ENCODE results near the gene GEMIN8. TPM values are rescaled to one million over a fixed set of nuclear protein-coding genes. Genes with fewer than 3 reads are reported as not detected.

GEMIN8 gene
- total RNA-seq, 6 experiments from 2014 or later, result 8.0 to 14.8 (median 10.1) TPM

DNA sequence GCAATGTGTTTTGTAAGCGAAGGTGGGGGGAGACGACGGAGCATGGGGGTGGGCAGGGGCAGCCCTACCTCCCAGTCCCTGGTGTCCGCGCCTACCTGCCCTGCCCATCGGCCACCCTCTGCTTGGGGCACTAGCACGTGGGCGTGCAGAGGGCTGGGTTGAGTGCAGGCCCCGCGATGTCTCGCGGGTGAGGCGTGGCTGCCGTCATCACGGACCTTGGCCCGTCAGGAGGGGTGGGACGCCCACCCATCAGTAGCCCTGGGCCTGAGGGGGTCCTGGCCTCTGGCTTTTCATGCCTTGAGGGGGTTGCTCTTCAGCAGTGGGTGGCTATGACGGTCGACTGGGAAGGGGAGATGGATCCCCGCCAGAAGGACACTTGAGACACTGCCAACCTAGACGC, 36.1 kb upstream of the GEMIN8 start:
- no peaks in the 10 kb centered on the region for H3K36me3 ChIP-seq
- H3K9me3 ChIP-seq, result no peaks in the 10 kb centered on the region
- ATAC-seq (peak in 1 of 4 donors; percentile 46), DNase-seq (no peak)
- intact Hi-C loops (cut with DNase I), result no loop called here
- TF ChIP-seq POLR2A (IDR thresholded peaks at IDR 0.05), result no peak
- TF ChIP-seq, protein P1, sequence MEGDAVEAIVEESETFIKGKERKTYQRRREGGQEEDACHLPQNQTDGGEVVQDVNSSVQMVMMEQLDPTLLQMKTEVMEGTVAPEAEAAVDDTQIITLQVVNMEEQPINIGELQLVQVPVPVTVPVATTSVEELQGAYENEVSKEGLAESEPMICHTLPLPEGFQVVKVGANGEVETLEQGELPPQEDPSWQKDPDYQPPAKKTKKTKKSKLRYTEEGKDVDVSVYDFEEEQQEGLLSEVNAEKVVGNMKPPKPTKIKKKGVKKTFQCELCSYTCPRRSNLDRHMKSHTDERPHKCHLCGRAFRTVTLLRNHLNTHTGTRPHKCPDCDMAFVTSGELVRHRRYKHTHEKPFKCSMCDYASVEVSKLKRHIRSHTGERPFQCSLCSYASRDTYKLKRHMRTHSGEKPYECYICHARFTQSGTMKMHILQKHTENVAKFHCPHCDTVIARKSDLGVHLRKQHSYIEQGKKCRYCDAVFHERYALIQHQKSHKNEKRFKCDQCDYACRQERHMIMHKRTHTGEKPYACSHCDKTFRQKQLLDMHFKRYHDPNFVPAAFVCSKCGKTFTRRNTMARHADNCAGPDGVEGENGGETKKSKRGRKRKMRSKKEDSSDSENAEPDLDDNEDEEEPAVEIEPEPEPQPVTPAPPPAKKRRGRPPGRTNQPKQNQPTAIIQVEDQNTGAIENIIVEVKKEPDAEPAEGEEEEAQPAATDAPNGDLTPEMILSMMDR (IDR thresholded peaks at IDR 0.05), result no peak
- no peak overlapping the region for H3K27ac ChIP-seq
- no peak overlapping the region for H3K4me3 ChIP-seq
- H3K4me1 ChIP-seq, result no peaks in the 10 kb centered on the region
- 29% methylated on average over 1 of the region's 21 CpGs for WGBS (ENCODE audit: insufficient coverage, low coverage, low lambda C conversion rate, missing lambda C conversion rate)
- peaks cover 0 to 8% of the 10 kb centered on the region in 2 donors for H3K27me3 ChIP-seq

DNA sequence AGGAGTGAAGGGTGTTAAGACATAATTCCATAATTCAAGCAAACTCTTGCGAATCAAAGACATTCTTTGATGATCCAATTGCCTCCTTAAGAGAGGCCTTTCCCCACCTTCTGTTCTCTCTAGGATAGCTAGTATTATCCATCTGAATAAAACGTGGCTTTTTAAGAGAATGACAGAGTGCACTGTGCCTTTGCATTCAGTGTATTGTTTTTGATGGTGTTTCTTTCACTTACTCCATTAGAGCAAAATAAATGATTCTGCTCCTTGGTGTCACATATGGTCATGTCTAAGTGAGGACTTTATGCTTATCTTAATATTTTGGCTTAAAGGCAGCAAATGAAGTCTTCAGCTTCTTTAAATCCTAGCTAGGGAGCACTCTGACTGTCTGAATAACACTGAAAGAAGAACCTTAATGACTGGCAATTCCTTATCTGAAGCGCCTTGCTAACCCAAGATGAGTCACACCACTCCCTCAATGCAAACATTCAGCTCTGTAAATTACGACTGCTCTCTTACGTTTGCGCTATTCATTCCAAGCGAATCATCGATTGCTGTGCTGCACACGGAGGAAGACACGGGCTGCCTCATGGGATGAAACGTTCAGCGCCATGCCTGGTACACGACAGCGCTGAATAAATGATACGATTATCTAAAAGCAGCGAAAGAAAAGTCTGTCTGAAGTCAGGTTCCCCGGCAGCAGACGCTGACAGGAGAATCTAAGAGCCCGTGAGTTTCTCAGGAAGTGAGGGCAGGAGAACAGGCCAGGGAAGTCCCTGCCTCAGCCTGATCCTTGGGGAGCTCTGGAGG, 35.1 kb upstream of the GEMIN8 start:
- no peak for ATAC-seq
- 67% methylated on average over 19 of the region's 19 CpGs for WGBS (ENCODE audit: insufficient coverage, low coverage, low lambda C conversion rate, missing lambda C conversion rate)

DNA sequence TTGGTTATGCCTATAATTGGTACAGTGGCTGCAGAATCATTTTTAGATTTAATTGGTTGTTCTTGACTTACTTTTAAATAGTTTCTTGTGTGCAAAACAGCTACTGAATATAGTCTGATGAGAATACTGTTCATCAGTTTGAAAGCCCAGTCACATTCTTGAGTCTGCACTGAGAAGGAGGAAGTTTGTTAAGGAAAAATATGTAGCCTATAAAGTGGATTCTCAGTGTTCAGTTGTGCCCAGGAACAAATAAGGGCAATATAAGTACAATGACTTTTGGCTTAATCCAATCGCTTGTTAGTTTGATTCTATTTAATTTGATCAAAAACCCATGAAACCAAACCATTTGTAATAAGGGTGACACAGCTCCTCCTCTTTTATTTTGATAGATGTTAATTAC, 32.8 kb upstream of the GEMIN8 start:
- DNase-seq (no peak), ATAC-seq (no peak)
- intact Hi-C loops (cut with DNase I), result no loop called here

More for the DNA sequence above, 35.1 kb upstream of the GEMIN8 start:
- DNase-seq, result no peak
- H3K9me3 ChIP-seq, result no peaks in the 10 kb centered on the region
- TF ChIP-seq, protein P1 (IDR thresholded peaks at IDR 0.05), result no peak
- TF ChIP-seq POLR2A (IDR thresholded peaks at IDR 0.05), result no peak
- no peak overlapping the region for H3K27ac ChIP-seq
- no peak overlapping the region for H3K4me3 ChIP-seq
- intact Hi-C loops (cut with DNase I), result no loop called here
- H3K36me3 ChIP-seq, result no peaks in the 10 kb centered on the region
- H3K27me3 ChIP-seq, result peaks cover 0 to 8% of the 10 kb centered on the region in 2 donors
- H3K4me1 ChIP-seq, result no peaks in the 10 kb centered on the region

DNA sequence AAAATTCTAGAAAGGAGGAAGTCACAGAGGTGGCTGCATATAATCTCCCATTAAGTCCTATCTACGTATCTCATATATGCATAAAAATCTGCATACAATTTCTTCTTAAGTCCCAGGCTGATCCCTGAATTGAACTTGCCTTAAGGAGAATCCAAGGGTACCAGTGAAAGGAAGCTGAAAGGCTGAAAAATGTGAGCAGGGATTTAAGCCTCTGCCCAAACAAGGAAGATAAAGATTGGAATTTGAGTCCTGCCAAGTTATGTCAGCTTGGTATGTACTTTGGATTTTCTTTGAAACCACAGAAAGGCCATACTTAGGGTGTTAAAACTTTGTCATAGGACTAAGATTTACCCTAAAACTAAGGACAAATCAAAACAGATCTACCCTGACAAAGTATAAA, 26.5 kb upstream of the GEMIN8 start:
- TF ChIP-seq, protein P1 (IDR thresholded peaks at IDR 0.05), result no peak
- no peak for TF ChIP-seq POLR2A (IDR thresholded peaks at IDR 0.05)
- WGBS (ENCODE audit: insufficient coverage, low coverage, low lambda C conversion rate, missing lambda C conversion rate), result 75% methylated on average over 1 of the region's 1 CpG
- ATAC-seq (no peak), DNase-seq (no peak)
- no peaks in the 10 kb centered on the region for H3K27me3 ChIP-seq
- H3K27ac ChIP-seq, result no peak overlapping the region
- no peaks in the 10 kb centered on the region for H3K4me1 ChIP-seq
- no peaks in the 10 kb centered on the region for H3K9me3 ChIP-seq
- H3K4me3 ChIP-seq, result no peak overlapping the region
- intact Hi-C loops (cut with DNase I), result no loop called here
- no peaks in the 10 kb centered on the region for H3K36me3 ChIP-seq

More for the DNA sequence above, 32.8 kb upstream of the GEMIN8 start:
- Histone ChIP-seq H3K27me3 (no peaks in the 10 kb centered on the region), H3K4me3 (no peak overlapping the region), H3K4me1 (no peaks in the 10 kb centered on the region), H3K9me3 (no peaks in the 10 kb centered on the region), H3K36me3 (no peaks in the 10 kb centered on the region), H3K27ac (no peak overlapping the region)
- TF ChIP-seq, protein P1 (IDR thresholded peaks at IDR 0.05), result no peak
- TF ChIP-seq POLR2A (IDR thresholded peaks at IDR 0.05), result no peak
- 65% methylated on average over 1 of the region's 1 CpG for WGBS (ENCODE audit: insufficient coverage, low coverage, low lambda C conversion rate, missing lambda C conversion rate)

All from right lobe of liver (tissue), 6 donors.